Measurements from ENCODE around the gene SDK1. TPM values are rescaled to one million over a fixed set of nuclear protein-coding genes. Genes with fewer than 3 reads are reported as not detected.

Gene SDK1
- total RNA-seq, 1 experiment from 2014 or later: 7.1 TPM

DNA sequence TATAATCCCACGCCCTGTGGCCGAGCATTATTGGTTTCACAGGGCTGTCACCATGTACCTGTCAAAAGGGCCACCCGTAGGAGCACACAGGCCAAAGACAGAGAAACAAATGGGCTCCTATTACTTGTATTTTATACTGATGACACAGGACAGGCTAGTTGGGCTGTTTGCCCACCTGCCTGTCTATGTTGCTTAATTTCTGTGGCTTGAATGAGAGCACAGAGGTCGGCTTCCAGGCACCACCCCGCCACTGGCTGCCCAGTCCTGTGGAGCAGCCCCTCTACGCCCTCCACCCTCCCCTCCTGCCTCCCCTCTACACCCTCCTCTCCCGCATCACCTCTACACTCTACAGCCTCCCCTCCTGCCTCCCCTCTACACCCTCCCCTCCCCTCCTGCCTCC, 652.9 kb downstream of the SDK1 start:
- TF ChIP-seq, protein P1, sequence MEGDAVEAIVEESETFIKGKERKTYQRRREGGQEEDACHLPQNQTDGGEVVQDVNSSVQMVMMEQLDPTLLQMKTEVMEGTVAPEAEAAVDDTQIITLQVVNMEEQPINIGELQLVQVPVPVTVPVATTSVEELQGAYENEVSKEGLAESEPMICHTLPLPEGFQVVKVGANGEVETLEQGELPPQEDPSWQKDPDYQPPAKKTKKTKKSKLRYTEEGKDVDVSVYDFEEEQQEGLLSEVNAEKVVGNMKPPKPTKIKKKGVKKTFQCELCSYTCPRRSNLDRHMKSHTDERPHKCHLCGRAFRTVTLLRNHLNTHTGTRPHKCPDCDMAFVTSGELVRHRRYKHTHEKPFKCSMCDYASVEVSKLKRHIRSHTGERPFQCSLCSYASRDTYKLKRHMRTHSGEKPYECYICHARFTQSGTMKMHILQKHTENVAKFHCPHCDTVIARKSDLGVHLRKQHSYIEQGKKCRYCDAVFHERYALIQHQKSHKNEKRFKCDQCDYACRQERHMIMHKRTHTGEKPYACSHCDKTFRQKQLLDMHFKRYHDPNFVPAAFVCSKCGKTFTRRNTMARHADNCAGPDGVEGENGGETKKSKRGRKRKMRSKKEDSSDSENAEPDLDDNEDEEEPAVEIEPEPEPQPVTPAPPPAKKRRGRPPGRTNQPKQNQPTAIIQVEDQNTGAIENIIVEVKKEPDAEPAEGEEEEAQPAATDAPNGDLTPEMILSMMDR (IDR thresholded peaks at IDR 0.05; ENCODE audit: insufficient read depth in 1 of 2, low read depth in 1 of 2, low read length in 1 of 2, severe bottlenecking in 1 of 2, unreplicated experiment in 1 of 2): no peak
- Mint-ChIP-seq H3K27me3 (ENCODE audit: insufficient read depth, unreplicated experiment) (no peaks in the 10 kb centered on the region), H3K36me3 (ENCODE audit: insufficient read depth, unreplicated experiment) (no peaks in the 10 kb centered on the region), H3K9me3 (ENCODE audit: unreplicated experiment) (no peaks in the 10 kb centered on the region), H3K4me3 (ENCODE audit: unreplicated experiment) (no peak overlapping the region), H3K4me1 (ENCODE audit: low read depth, unreplicated experiment) (no peaks in the 10 kb centered on the region), H3K27ac (ENCODE audit: unreplicated experiment) (no peak overlapping the region)
- H3K27me3 ChIP-seq (replicated peaks; ENCODE audit: control insufficient read depth, insufficient read depth, low read length): no peaks in the 10 kb centered on the region
- no peaks in the 10 kb centered on the region for H3K9me3 ChIP-seq
- intact Hi-C loops (cut with micrococcal nuclease; ENCODE audit: unreplicated experiment): no loop called here
- H3K36me3 ChIP-seq (ENCODE audit: control insufficient read depth, insufficient read depth, low read length): no peaks in the 10 kb centered on the region
- no peak for DNase-seq
- BruUV-seq (replicated peaks): no TSS peak
- H3K4me3 ChIP-seq (ENCODE audit: low read depth, low read length): no peak overlapping the region
- ChIA-PET CTCF (no interaction called here), POLR2A (no interaction called here)
- H3K4me1 ChIP-seq: no peaks in the 10 kb centered on the region

DNA sequence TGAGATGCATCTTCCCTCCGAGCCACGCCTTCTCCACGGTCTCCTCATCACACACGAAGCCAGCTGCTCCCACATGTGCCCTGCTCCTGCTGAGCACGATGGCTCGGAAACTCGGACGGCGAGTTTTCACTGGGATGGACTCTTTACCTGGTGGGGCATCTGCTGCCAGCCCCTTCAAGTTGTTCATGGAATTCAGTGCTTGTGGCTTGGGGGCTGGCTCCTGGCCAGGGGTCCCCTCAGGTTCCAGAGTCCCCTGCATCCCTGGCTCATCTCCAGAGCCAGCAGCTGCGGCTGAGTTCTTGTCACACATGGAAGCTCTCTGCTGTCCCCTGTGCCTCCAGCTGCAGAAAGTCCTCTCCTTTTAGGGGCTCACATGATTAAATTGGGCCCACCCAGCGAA, 654.0 kb downstream of the SDK1 start:
- ChIA-PET POLR2A (no interaction called here), CTCF (no interaction called here)
- TF ChIP-seq, protein P1 (IDR thresholded peaks at IDR 0.05; ENCODE audit: insufficient read depth in 1 of 2, low read depth in 1 of 2, low read length in 1 of 2, severe bottlenecking in 1 of 2, unreplicated experiment in 1 of 2): no peak
- no peaks in the 10 kb centered on the region for H3K9me3 ChIP-seq
- no peak overlapping the region for H3K27ac Mint-ChIP-seq (ENCODE audit: unreplicated experiment)
- H3K27me3 Mint-ChIP-seq (ENCODE audit: insufficient read depth, unreplicated experiment): no peaks in the 10 kb centered on the region
- no peaks in the 10 kb centered on the region for H3K27me3 ChIP-seq (replicated peaks; ENCODE audit: control insufficient read depth, insufficient read depth, low read length)
- H3K36me3 ChIP-seq (ENCODE audit: control insufficient read depth, insufficient read depth, low read length): no peaks in the 10 kb centered on the region
- H3K36me3 Mint-ChIP-seq (ENCODE audit: insufficient read depth, unreplicated experiment): no peaks in the 10 kb centered on the region
- BruUV-seq (replicated peaks): no TSS peak
- H3K4me1 ChIP-seq: no peaks in the 10 kb centered on the region
- intact Hi-C loops (cut with micrococcal nuclease; ENCODE audit: unreplicated experiment): no loop called here
- no peaks in the 10 kb centered on the region for H3K4me1 Mint-ChIP-seq (ENCODE audit: low read depth, unreplicated experiment)
- DNase-seq: no peak
- H3K9me3 Mint-ChIP-seq (ENCODE audit: unreplicated experiment): no peaks in the 10 kb centered on the region
- no peak overlapping the region for H3K4me3 ChIP-seq (ENCODE audit: low read depth, low read length)
- no peak overlapping the region for H3K4me3 Mint-ChIP-seq (ENCODE audit: unreplicated experiment)

DNA sequence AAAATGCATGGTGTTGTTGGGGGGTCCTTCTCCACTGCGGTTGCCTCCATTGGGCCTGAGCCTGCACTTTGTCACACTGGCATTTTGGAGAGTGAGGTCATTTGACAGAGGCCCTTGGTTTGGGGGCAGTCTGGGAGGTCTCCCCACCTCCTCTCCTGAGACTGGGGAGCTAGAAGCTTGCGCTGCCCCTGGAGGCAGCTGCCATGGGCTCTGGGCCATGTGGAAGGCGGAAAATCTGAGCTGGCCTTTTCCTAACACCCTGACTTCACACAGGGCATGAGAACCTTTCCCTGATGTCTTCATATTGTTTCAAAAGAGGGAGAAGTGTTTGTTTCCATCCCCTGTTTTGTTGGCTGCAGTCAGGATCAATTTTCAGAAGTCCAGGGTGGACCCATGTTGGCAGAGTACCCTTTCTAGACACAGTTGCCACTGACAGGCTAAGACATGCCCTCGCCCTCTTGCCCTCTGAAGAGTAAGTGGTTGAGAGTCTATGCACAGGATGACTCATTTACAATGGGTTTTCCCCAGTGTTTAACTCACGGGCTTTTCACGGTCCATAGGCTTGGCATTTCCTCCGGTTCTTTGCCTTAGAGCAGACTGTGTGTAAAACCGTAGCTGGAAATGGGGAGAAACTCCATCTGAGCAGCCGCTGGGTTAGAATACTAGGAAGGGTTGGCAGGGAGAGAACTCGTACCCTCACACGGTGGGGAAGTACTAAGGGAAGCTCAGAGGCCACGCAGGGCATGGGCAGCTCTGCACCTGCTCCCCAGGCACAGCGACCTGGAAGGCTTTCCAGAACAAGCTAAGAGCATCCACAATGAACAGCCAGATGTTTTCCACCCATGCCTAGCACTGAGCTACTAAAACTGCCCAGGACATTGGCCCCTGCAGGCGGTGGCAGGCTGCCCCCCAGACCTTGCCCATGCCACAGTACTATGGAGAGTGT, 655.0 kb downstream of the SDK1 start:
- ChIA-PET POLR2A (no interaction called here), CTCF (no interaction called here)
- Histone ChIP-seq H3K4me1 (no peaks in the 10 kb centered on the region), H3K4me3 (ENCODE audit: low read depth, low read length) (no peak overlapping the region), H3K9me3 (no peaks in the 10 kb centered on the region), H3K36me3 (ENCODE audit: control insufficient read depth, insufficient read depth, low read length) (no peaks in the 10 kb centered on the region), H3K27me3 (replicated peaks; ENCODE audit: control insufficient read depth, insufficient read depth, low read length) (no peaks in the 10 kb centered on the region)
- H3K9me3 Mint-ChIP-seq (ENCODE audit: unreplicated experiment): no peaks in the 10 kb centered on the region
- TF ChIP-seq, protein P1 (IDR thresholded peaks at IDR 0.05; ENCODE audit: insufficient read depth in 1 of 2, low read depth in 1 of 2, low read length in 1 of 2, severe bottlenecking in 1 of 2, unreplicated experiment in 1 of 2): no peak
- BruUV-seq (replicated peaks): no TSS peak
- H3K36me3 Mint-ChIP-seq (ENCODE audit: insufficient read depth, unreplicated experiment): no peaks in the 10 kb centered on the region
- H3K4me1 Mint-ChIP-seq (ENCODE audit: low read depth, unreplicated experiment): no peaks in the 10 kb centered on the region
- H3K4me3 Mint-ChIP-seq (ENCODE audit: unreplicated experiment): no peak overlapping the region
- no peak for DNase-seq
- intact Hi-C loops (cut with micrococcal nuclease; ENCODE audit: unreplicated experiment): no loop called here
- no peaks in the 10 kb centered on the region for H3K27me3 Mint-ChIP-seq (ENCODE audit: insufficient read depth, unreplicated experiment)
- H3K27ac Mint-ChIP-seq (ENCODE audit: unreplicated experiment): no peak overlapping the region

Data from Caco-2 (cell line).